H54 (cell line): Measurements from ENCODE around the gene ICAM1.

Experiments
- DNase-seq: peaks from one replicate; pipeline ENCODE4 v3.0.0; 2011; ENCODE audit warnings: low spot score, mixed read lengths; ENCODE audit not compliant: insufficient read length
- FAIRE-seq: peaks from 3 replicates; lab custom pipeline; 2011; peaks lifted over from hg19 to GRCh38; lab: Jason Lieb, UNC
- POLR2A ChIP-seq: IDR thresholded peaks from 2 replicates; pipeline ENCODE4 v1.6.1; 2011; ENCODE audit warnings: low read depth, mild to moderate bottlenecking, low read length

ICAM1 gene

DNA sequence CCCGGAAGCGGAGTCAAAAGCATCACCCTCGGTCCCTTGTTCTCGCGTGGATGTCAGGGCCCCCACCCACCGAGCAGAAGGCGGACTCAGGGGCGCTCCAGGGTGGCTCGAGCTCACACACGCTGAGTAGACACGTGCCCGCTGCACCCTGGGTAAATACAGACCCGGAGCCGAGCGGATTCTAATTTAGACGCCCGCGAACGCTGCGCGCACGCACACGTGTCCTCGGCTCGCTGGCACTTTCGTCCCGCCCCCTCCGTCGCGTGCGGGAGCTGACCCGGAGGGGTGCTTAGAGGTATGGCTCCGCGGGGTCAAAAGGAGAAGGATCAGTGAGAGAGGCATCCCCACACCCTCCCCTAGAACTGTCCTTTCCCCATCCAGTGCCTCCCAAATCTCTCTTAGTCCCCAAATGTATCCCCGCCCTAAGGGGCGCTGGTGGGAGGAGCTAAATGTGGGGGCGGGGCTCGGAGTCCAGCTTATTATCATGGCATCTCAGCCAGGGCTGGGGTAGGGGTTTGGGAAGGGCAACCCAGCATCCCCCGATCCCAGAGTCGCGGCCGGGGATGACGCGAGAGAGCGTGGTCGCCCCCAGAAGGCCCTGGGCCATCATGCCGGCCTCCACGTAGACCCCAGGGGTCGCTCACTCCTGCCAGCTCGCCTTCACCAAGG is 18.4 kb downstream of the ICAM1 start:
- FAIRE-seq = no peak
- peak; percentile 61 for DNase-seq

DNA sequence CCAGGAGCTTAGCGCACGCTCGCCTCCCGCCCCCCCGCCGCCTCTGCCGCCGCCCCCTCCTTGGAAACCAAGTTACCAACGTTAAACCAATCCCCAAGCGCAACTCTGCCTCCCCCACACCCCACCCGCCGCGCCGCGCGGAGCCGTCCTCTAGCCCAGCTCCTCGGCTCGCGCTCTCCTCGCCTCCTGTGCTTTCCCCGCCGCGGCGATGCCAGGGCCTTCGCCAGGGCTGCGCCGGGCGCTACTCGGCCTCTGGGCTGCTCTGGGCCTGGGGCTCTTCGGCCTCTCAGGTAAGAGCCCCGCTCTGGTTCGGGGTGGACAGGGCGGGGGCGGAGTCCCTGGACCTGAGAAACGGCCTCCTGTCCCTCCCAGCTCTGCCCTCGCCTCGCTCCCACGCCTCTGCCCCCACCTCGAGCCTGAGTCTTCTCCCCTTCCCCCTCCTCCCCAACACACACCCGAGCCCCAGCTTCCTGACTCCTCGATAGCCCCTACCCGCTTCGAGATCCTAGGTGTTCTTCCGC is 19.0 kb downstream of the ICAM1 start, which contains the start of gene ICAM5:
Gene ICAM5, plus strand, starts transcription at position 117 of the 521 bp plus-strand sequence. Its CDS starts 92 bp downstream, at position 209.
- peak; percentile 55 for DNase-seq

More for the DNA sequence above, 18.4 kb downstream of the ICAM1 start:
- no peak for TF ChIP-seq POLR2A

DNA sequence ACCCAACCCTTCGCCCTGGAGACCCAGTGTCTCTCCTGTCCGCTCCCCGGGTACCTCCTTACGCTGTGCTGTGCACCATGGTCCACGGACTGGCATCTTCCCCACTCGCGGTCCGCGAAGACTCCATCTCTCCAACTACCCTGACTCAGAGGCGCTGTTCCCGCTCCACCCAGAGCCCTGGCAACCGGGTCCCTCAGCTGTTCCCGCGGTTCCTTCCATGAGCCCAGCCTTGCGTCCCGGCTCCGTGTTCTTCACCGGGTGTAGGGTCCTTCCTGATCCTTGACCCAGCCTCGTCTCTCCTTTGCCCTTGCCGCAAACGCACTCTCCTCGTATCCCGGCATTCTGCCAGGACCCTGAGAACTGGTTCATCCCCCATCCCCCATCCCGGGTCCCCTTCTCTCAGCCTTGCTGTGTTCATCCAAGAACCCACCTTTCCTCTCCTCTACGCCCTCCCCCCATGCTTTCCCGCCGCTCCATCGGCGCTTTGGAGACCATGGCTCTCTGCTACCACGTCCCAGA is 19.5 kb downstream of the ICAM1 start:
- FAIRE-seq (no peak), DNase-seq (no peak)
- TF ChIP-seq POLR2A = no peak

More for the DNA sequence above, 19.0 kb downstream of the ICAM1 start, which contains the start of gene ICAM5:
- FAIRE-seq = no peak
- TF ChIP-seq POLR2A = no peak

DNA sequence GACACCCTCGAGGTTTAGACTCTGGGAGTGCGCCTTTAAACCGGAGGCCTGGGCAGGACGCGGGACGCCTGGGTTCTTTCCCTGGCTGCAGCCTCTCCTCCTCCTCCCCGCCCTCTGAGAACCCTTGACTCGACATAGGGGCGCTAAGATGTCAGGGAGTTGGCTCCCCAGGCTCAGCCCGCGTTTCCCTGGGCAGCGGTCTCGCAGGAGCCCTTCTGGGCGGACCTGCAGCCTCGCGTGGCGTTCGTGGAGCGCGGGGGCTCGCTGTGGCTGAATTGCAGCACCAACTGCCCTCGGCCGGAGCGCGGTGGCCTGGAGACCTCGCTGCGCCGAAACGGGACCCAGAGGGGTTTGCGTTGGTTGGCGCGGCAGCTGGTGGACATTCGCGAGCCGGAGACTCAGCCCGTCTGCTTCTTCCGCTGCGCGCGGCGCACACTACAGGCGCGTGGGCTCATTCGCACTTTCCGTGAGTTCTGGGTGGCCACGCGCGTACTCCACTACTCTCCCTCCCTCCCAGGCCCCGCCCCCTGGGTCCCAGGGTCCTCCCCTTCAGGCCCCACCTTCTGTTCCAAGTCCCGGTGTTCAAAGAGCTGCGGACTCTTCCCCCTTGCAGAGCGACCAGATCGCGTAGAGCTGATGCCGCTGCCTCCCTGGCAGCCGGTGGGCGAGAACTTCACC is 20.1 kb downstream of the ICAM1 start:
- FAIRE-seq = no peak
- no peak for DNase-seq
- TF ChIP-seq POLR2A = peak; percentile 38; the same call in 1 of the 2 replicates

DNA sequence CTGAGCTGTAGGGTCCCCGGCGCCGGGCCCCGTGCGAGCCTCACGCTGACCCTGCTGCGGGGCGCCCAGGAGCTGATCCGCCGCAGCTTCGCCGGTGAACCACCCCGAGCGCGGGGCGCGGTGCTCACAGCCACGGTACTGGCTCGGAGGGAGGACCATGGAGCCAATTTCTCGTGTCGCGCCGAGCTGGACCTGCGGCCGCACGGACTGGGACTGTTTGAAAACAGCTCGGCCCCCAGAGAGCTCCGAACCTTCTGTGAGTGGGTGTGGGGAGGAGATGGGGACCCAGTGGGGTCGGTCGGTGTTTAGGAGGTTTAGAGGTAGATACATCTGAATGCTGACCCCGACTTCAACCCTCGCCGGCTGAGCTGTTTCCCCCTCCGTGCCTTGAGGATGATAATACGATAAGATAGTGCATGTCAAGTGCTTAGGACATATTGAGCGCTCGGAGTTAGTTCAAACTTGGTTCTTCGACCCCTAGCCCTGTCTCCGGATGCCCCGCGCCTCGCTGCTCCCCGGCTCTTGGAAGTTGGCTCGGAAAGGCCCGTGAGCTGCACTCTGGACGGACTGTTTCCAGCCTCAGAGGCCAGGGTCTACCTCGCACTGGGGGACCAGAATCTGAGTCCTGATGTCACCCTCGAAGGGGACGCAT is 20.8 kb downstream of the ICAM1 start:
- no peak for TF ChIP-seq POLR2A
- FAIRE-seq = no peak
- no peak for DNase-seq

DNA sequence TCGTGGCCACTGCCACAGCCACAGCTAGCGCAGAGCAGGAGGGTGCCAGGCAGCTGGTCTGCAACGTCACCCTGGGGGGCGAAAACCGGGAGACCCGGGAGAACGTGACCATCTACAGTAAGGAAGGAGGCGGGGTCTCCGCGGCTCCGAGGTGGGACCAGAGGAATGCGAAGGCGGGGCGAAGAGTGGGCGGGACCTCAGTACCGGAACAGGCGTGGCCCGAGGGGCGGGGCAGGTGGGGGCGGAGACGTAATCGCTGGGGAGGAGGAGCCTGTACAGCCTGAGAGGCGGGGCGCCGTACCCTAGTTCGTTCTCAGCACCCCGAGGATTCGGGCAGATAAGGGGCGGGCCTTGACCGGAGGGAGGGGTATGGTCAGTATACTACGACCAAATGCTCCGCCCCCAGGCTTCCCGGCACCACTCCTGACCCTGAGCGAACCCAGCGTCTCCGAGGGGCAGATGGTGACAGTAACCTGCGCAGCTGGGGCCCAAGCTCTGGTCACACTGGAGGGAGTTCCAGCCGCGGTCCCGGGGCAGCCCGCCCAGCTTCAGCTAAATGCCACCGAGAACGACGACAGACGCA is 21.4 kb downstream of the ICAM1 start:
- DNase-seq (peak; percentile 67), FAIRE-seq (no peak)
- no peak for TF ChIP-seq POLR2A

DNA sequence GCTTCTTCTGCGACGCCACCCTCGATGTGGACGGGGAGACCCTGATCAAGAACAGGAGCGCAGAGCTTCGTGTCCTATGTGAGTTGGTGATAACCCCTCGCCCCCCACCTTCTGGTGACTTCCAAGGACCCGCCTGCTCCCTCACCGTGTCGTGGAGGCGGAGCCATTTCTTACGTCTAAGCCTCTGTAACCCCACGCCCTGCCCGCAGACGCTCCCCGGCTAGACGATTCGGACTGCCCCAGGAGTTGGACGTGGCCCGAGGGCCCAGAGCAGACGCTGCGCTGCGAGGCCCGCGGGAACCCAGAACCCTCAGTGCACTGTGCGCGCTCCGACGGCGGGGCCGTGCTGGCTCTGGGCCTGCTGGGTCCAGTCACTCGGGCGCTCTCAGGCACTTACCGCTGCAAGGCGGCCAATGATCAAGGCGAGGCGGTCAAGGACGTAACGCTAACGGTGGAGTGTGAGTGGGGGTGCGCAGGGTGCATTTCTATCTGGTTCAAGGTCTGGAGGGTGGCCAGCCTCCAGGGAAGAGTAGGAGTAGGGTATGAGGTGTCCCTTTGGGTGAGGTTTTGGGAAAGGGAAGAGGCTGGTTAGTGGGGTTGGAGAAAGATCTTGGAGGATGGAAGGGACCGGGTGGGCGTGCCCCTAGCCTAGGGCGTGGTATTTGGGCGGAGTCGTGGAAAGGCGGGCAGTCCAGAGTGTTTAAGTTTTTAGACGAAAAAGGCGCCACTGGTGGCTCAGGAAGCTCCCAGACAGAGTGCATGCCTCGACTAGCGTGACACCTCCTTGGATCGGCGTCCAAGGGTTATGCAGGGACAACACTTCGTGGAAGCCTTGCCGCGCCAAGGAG is 22.1 kb downstream of the ICAM1 start:
- no peak for DNase-seq
- FAIRE-seq = no peak
- TF ChIP-seq POLR2A = no peak

DNA sequence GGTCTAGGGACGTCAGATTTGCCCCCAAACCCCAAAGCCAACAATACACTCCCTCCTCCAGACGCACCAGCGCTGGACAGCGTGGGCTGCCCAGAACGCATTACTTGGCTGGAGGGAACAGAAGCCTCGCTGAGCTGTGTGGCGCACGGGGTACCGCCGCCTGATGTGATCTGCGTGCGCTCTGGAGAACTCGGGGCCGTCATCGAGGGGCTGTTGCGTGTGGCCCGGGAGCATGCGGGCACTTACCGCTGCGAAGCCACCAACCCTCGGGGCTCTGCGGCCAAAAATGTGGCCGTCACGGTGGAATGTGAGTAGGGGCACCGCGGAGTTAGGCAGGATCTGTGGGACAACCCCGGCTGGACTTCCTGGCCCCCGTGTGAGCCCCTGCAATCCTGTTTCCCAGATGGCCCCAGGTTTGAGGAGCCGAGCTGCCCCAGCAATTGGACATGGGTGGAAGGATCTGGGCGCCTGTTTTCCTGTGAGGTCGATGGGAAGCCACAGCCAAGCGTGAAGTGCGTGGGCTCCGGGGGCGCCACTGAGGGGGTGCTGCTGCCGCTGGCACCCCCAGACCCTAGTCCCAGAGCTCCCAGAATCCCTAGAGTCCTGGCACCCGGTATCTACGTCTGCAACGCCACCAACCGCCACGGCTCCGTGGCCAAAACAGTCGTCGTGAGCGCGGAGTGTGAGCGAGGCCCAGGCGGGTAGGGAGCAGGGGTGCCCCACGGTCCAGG is 22.9 kb downstream of the ICAM1 start:
- no peak for TF ChIP-seq POLR2A
- DNase-seq (no peak), FAIRE-seq (no peak)

DNA sequence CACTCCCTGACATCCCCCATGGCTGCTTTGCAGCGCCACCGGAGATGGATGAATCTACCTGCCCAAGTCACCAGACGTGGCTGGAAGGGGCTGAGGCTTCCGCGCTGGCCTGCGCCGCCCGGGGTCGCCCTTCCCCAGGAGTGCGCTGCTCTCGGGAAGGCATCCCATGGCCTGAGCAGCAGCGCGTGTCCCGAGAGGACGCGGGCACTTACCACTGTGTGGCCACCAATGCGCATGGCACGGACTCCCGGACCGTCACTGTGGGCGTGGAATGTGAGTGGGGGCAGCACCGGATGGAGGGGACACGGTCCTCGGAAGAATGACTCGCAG is 23.4 kb downstream of the ICAM1 start:
- TF ChIP-seq POLR2A = no peak
- DNase-seq (no peak), FAIRE-seq (no peak)

DNA sequence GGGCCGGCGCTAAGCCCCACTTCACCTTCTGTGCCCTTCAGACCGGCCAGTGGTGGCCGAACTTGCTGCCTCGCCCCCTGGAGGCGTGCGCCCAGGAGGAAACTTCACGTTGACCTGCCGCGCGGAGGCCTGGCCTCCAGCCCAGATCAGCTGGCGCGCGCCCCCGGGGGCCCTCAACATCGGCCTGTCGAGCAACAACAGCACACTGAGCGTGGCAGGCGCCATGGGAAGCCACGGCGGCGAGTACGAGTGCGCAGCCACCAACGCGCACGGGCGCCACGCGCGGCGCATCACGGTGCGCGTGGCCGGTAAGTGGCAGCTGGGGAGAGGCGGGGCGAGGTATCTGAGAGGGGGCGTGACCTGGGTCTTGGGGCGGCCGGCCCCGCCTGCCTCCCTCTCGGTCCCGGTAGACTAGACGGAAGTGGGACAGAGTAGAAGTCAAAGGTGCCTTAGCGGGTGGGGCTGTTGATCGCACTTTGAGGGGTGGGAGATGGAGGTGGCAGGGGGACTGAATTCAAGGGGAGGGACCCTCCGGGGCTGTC is 24.5 kb downstream of the ICAM1 start:
- FAIRE-seq = no peak
- DNase-seq = no peak

DNA sequence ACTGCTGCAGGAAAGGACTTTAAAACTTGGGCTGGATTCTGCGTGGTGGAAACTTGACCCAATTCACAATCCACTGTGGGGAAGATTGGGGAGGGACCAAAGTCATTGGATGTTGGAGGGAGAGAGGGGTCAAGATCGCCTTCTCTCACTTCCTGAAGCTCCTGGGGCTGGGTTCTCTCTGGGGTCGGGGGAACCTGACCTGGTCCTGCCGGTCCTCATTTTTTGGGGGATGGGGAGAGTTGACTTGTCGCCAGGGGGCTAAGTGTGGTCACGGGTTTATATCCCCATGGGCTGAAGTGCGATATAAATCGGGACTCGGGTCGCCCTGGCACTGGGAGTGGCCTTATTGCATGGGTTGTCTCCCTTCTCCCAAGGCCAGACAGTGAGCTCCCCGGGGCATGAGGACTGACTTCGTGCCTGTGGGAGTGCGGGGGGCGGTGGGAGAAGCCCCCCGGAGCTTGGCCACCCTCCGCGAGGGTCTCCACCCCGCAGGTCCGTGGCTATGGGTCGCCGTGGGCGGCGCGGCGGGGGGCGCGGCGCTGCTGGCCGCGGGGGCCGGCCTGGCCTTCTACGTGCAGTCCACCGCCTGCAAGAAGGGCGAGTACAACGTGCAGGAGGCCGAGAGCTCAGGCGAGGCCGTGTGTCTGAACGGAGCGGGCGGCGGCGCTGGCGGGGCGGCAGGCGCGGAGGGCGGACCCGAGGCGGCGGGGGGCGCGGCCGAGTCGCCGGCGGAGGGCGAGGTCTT is 25.1 kb downstream of the ICAM1 start:
- DNase-seq = no peak
- FAIRE-seq = no peak

More for the DNA sequence above, 24.5 kb downstream of the ICAM1 start:
- TF ChIP-seq POLR2A = no peak

More for the DNA sequence above, 25.1 kb downstream of the ICAM1 start:
- no peak for TF ChIP-seq POLR2A
